Activated CD8-positive, alpha-beta T cell treated with anti-CD3 and anti-CD28 coated beads for 36 hours (primary cell): ENCODE results near the gene ANKRD28. TPM values are rescaled to one million over a fixed set of nuclear protein-coding genes. Genes with fewer than 3 reads are reported as not detected.

Experiments
- ATAC-seq: fragments of 200-7000 bp; cut with Tn5 transposase; one replicate; pipeline ENCODE4 v1.10.0; 2021; ENCODE audit warnings: mild to moderate bottlenecking, moderate library complexity
- CTCF ChIA-PET: fragments of 350-600 bp; sonication (Branson Sonifier 250); formaldehyde crosslinking; loops from one replicate; lab custom pipeline; 2021; ENCODE audit warnings: antibody characterized with exemption; lab: Charles Lee
- POLR2A ChIA-PET: fragments of 350-600 bp; sonication (Branson Sonifier 250); formaldehyde crosslinking; loops from one replicate; lab custom pipeline; 2021; ENCODE audit warnings: antibody characterized with exemption; lab: Charles Lee
- DNase-seq: peaks from one replicate; pipeline ENCODE4 v3.0.0-alpha.2; 2020
- H3K27ac Mint-ChIP-seq: one replicate; pipeline ENCODE4 v1.8.0; 2021; ENCODE audit warnings: mild to moderate bottlenecking, mixed read lengths
- H3K27me3 Mint-ChIP-seq: one replicate; pipeline ENCODE4 v1.8.0; 2021; ENCODE audit warnings: mixed read lengths
- H3K36me3 Mint-ChIP-seq: one replicate; pipeline ENCODE4 v1.8.0; 2021; ENCODE audit warnings: low read depth, mixed read lengths
- H3K4me1 Mint-ChIP-seq: one replicate; pipeline ENCODE4 v1.8.0; 2021; ENCODE audit warnings: low read depth, mixed read lengths
- H3K4me3 Mint-ChIP-seq: one replicate; pipeline ENCODE4 v1.8.0; 2021; ENCODE audit warnings: mild to moderate bottlenecking, moderate library complexity, mixed read lengths
- H3K9me3 Mint-ChIP-seq: one replicate; pipeline ENCODE4 v1.8.0; 2021; ENCODE audit warnings: mixed read lengths
- CTCF ChIP-seq: fragments of 200-600 bp; IDR thresholded peaks from one replicate; pipeline ENCODE4 v1.8.0; 2022; ENCODE audit warnings: antibody characterized with exemption, mild to moderate bottlenecking
- intact Hi-C: fragments of 100-400 bp; cut with micrococcal nuclease; formaldehyde crosslinking; loops from one replicate; pipeline ENCODE4 v1.10.0; 2022
- total RNA-seq, 2 experiments: library from RNA; stranded (reverse); gene quantifications; one replicate each; pipeline ENCODE4 v1.2.3, GENCODE V29; 2021

Gene ANKRD28
- total RNA-seq, 2 experiments from 2014 or later = 32.9 to 35.3 TPM

DNA sequence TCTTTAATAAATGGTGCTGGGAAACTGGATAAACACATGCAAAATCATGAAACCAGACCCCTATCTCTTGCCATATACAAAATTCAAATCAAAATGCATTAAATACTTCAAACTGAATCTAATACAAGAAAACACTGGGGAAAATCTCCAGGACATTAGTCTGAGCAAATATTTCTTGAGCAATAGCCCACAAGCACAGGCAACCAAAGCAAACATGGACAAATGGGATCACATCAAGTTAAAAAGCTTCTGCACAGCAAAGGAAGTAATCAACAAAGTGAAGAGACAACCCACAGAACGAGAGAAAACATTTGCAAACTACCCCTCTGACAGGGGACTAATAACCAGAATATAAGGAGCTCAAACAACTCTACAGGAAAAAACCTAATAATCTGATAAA is 6.3 kb downstream of the ANKRD28 start:
- peaks cover 33% of the 10 kb centered on the region for H3K36me3 Mint-ChIP-seq
- TF ChIP-seq CTCF = no peak
- H3K4me1 Mint-ChIP-seq = peaks cover 46% of the 10 kb centered on the region
- no peaks in the 10 kb centered on the region for H3K27me3 Mint-ChIP-seq
- peaks cover 7% of the 10 kb centered on the region for H3K9me3 Mint-ChIP-seq
- ATAC-seq (no peak), DNase-seq (no peak)
- ChIA-PET POLR2A (no interaction called here), CTCF (no interaction called here)
- intact Hi-C loops = no loop called here
- H3K27ac Mint-ChIP-seq = peak overlapping the region; percentile 53
- no peak overlapping the region for H3K4me3 Mint-ChIP-seq

DNA sequence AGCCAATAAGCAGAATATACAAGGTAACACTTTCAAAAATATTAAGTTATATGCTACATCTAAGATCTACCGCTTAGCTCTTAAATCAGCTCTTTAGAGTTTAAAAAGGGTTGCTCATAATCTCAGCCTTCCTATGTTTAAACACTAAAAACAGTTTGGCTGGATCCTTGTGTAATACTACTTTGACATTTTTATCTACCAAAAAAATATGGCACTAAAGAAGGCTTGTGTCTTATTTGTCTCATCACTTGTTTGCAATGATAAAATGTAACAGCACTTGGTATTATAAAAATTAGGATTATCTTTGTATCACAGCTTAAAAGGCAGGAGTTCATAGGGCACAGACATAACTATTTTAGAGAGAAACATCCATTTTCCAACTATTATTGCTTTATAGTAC is 9.8 kb downstream of the ANKRD28 start:
- Mint-ChIP-seq H3K27ac (no peak overlapping the region), H3K36me3 (peaks cover 42% of the 10 kb centered on the region), H3K4me1 (peaks cover 36% of the 10 kb centered on the region), H3K9me3 (peaks cover 7% of the 10 kb centered on the region), H3K4me3 (no peak overlapping the region), H3K27me3 (no peaks in the 10 kb centered on the region)
- CTCF ChIA-PET = interaction anchor here (1.6 kb wide), 1 partner anchor 23 kb away, joined by 3 read pairs; no protein-coding TSS in a partner anchor
- DNase-seq = no peak
- POLR2A ChIA-PET = interaction anchor here (0.9 kb wide), 1 partner anchor 10 kb away, joined by 5 read pairs; no protein-coding TSS in a partner anchor
- TF ChIP-seq CTCF = no peak
- no peak for ATAC-seq
- intact Hi-C loops = no loop called here

GRCh38 chr3:15787526-15787925 is 10.3 kb downstream of the ANKRD28 start:
- DNase-seq = no peak
- H3K27me3 Mint-ChIP-seq = no peaks in the 10 kb centered on the region
- POLR2A ChIA-PET = interaction anchor here (0.9 kb wide), 1 partner anchor 9 kb away, joined by 5 read pairs; no protein-coding TSS in a partner anchor
- ATAC-seq = no peak
- H3K36me3 Mint-ChIP-seq = peaks cover 42% of the 10 kb centered on the region
- peaks cover 7% of the 10 kb centered on the region for H3K9me3 Mint-ChIP-seq
- H3K4me1 Mint-ChIP-seq = peaks cover 37% of the 10 kb centered on the region
- no peak overlapping the region for H3K27ac Mint-ChIP-seq
- TF ChIP-seq CTCF = no peak
- intact Hi-C loops = no loop called here
- no peak overlapping the region for H3K4me3 Mint-ChIP-seq
- CTCF ChIA-PET = interaction anchor here (1.6 kb wide), 1 partner anchor 23 kb away, joined by 3 read pairs; no protein-coding TSS in a partner anchor

DNA sequence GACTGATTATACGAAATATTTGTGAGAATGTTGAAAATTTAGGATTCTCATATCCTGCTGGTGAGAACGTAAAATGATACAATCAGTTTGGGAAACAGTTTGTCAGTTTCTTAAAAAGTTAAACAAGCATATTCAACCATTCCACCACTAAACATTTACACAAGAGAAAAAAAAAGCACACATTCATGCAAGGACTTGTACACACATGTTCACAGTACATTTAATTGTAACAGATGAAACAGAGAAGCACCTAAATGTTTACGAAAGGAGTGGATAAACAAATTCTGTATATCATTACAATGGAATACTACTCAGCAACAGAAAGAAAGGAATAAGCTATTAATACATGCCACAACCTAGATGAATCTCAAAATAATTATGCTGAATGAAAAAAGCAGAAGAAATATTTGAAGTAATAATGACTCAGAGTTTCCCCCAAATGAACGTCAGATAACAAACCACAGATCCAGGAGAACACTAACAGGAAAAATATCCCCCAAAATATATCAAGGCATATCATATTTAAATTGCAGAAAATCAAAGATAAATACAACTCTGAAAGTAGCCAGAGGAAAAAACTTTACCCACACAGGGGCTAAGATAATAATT is 14.3 kb downstream of the ANKRD28 start:
- peaks cover 21% of the 10 kb centered on the region for H3K4me1 Mint-ChIP-seq
- no peak for ATAC-seq
- CTCF ChIA-PET = interaction anchor here (1.5 kb wide), 1 partner anchor 17 kb away, joined by 3 read pairs; no protein-coding TSS in a partner anchor

More for the DNA sequence above, 14.3 kb downstream of the ANKRD28 start:
- H3K9me3 Mint-ChIP-seq = no peaks in the 10 kb centered on the region
- DNase-seq = no peak
- H3K27me3 Mint-ChIP-seq = no peaks in the 10 kb centered on the region
- POLR2A ChIA-PET = no interaction called here
- no peak for TF ChIP-seq CTCF
- intact Hi-C loops = no loop called here
- H3K27ac Mint-ChIP-seq = no peak overlapping the region
- H3K36me3 Mint-ChIP-seq = peaks cover 22% of the 10 kb centered on the region
- H3K4me3 Mint-ChIP-seq = no peak overlapping the region
